Neural cell (in vitro differentiated cells): Measurements from ENCODE around the gene SPATA6L.

Experiments
- EZH2 ChIP-seq: fragments of 200-600, 300-800 bp; shearing (Covaris generic), sonication (generic); IDR thresholded peaks from 2 replicates; pipeline ENCODE4 v1.6.1; 2014; ENCODE audit warnings: antibody characterized with exemption, low read length, borderline replicate concordance, mild to moderate bottlenecking; ENCODE audit not compliant: insufficient read depth, poor library complexity, severe bottlenecking
- TF ChIP-seq, protein P1 (sequence below): fragments of 450-650 bp; IDR thresholded peaks from 2 replicates; pipeline ENCODE4 v1.5.1; 2014; ENCODE audit warnings: antibody characterized with exemption, mild to moderate bottlenecking, moderate library complexity; ENCODE audit not compliant: poor library complexity, severe bottlenecking

- TF ChIP-seq EZH2, result no peak
- TF ChIP-seq, protein P1, sequence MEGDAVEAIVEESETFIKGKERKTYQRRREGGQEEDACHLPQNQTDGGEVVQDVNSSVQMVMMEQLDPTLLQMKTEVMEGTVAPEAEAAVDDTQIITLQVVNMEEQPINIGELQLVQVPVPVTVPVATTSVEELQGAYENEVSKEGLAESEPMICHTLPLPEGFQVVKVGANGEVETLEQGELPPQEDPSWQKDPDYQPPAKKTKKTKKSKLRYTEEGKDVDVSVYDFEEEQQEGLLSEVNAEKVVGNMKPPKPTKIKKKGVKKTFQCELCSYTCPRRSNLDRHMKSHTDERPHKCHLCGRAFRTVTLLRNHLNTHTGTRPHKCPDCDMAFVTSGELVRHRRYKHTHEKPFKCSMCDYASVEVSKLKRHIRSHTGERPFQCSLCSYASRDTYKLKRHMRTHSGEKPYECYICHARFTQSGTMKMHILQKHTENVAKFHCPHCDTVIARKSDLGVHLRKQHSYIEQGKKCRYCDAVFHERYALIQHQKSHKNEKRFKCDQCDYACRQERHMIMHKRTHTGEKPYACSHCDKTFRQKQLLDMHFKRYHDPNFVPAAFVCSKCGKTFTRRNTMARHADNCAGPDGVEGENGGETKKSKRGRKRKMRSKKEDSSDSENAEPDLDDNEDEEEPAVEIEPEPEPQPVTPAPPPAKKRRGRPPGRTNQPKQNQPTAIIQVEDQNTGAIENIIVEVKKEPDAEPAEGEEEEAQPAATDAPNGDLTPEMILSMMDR, result no peak
Observed at GRCh38 chr9:4680750-4681149, 14.5 kb upstream of the SPATA6L start.
